Stimulated activated CD4-positive, alpha-beta T cell treated with anti-CD3 and anti-CD28 coated beads, Interleukin-4, amount 100 ng/mL, for 4 hours (primary cell): Measurements from ENCODE around the gene TPO.

ENCODE experiments used
- DNase-seq, 2 experiments: peaks; one replicate each; pipeline ENCODE4 v3.0.0-alpha.2; 2020

TPO gene

GRCh38 chr2:1586923-1587840 lies 173.9 kb downstream of the TPO start:
- DNase-seq = no peak

DNA sequence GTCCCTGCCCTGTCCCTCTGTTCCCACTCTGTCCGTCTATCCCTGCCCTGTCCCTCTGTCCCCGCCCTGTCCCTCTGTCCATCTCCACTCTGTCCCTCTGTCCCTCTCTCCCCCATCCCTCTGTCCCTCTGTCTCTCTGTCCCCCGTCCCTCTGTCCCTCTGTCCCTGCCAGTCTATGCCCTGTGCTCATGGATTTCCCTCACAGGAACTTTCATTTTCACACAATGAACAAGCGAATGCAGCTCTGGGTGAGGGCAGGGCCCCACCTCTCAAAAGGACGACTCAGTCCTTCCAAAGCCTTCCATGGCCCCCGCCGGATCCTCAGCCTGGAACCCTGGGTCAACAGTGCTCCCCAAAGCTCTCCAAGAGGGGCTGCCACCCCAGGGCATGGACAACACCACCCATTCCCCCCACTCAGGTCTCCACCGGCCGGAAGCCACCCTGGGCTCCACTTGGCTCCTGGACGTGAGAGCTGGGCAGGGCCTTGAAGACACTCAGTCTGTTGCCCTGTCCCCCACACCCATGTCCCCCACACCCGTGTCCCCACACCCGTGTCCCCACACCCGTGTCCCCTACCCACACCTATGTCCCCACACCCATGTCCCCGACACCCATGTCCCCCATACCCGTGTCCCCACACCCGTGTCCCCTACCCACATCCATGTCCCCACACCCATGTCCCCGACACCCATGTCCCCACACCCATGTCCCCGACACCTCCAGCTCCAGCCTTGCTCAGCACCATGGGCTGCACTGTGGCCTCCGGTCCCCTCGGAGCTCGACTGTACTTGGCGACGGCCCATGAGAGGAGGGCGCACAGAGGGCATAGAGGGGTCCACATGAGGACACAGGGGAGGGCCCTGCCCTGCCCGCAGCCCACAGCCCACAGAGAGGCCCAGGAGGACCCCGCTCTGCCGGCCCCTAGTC lies 175.1 kb downstream of the TPO start:
- no peak for DNase-seq

DNA sequence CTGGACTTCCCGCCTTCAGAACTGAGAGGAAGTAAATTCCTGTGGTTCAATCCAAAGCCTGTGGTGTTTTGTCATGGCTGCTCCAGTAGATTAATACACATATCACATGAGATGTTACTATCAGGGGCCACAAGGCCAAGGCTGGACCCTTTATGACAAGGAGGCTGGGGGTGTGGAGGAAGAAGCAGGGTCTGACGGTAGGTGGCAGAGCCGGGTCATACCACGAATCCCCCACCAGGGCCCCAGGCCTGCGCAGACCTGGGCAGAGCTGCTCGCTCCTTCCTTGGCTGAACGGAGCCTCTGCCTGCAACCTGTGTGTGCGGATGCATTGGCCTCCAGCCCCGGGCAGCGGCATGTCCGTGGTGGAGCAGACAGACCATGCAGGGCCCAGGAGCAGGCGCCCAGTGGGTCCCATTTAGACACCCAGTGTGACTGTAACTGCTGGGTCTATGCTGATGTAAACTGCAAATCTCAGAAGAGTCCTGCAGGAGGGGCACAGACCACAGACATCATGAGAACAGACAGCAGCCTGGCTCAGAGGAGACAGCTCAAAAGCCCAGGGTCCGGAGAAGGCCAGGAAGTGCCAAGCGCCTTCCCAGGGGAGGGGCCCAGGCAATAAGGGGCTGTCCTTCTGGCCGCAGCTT lies 175.8 kb downstream of the TPO start:
- DNase-seq = no peak

- DNase-seq = no peak
Measured at GRCh38 chr2:1590596-1591460, 177.6 kb downstream of the TPO start.

- no peak for DNase-seq
Measured at GRCh38 chr2:1591461-1591770, 178.2 kb downstream of the TPO start.
